ENCODE results near the gene IFRD1. TPM values are rescaled to one million over a fixed set of nuclear protein-coding genes. Genes with fewer than 3 reads are reported as not detected.

The IFRD1 gene
- total RNA-seq, 2 experiments from 2014 or later = 198 to 205 TPM

DNA sequence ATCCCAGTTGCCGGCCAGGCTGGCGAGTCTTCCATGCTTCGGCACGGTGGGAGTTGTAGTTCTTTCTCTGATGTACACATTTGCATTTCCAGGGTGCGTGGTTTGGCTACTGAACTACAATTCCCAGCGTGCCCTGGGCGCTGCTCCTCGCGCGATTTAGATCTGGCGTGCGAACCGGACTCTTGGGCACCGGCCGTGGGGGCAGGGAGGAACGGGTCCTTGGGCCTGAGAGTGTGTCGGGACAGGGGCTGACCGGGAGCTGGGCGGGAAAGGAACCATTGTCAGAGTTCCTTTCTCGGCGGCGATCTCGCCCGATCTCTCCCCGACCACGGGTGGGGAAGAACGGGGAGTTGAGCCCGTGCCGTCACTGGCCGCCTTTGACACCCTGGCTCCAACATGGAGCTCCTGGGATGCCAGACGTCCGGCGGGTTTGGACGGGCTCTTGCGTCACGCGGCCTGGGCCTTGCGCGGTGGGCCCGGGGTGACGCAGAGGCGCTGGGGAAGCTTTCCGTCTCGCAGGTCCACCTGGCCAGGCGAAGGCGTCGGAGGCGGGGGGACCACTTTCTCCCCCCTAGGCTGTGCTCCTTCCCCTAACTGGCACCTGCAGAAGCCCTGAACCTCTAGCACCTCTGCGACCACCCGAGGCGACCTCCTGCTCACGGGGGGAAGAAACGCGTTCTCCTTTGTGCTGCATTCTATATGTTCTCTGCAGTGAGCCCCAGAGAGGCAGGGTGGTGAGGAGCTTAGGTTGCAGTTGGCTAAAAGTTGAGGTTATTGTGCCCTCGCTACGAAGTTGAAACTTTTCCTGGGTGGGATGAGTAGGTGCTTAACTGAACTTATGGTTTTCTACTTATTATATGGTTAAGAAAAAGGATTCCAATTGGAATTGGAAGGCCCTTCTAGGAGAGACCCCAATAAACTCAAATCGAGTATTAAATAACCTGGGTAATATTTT is 824 bp downstream of the IFRD1 start:
- Mint-ChIP-seq H3K27ac (peak overlapping the region; percentile 99), H3K4me1 (ENCODE audit: low read depth) (peaks cover 51% of the 10 kb centered on the region), H3K9me3 (no peaks in the 10 kb centered on the region), H3K4me3 (peak overlapping the region; percentile 100), H3K27me3 (no peaks in the 10 kb centered on the region), H3K36me3 (ENCODE audit: low read depth) (peaks cover 32% of the 10 kb centered on the region)
- TF ChIP-seq CTCF (IDR thresholded peaks at IDR 0.05) = no peak
- DNase-seq (peak; percentile 72 to 95 (median 80)), ATAC-seq (ENCODE audit: poor library complexity) (peak; percentile 77)
- no peaks in the 10 kb centered on the region for H3K9me3 ChIP-seq (ENCODE audit: control insufficient read depth in 1 of 2, insufficient read depth in 1 of 2, low read length in 2 of 2)
- no peaks in the 10 kb centered on the region for H3K27me3 ChIP-seq (ENCODE audit: control insufficient read depth in 1 of 2, insufficient read depth in 2 of 2, low read length in 2 of 2)
- H3K36me3 ChIP-seq (ENCODE audit: insufficient read depth, low read length) = peaks cover 6% of the 10 kb centered on the region
- peaks cover 28% of the 10 kb centered on the region for H3K4me1 ChIP-seq (ENCODE audit: insufficient read depth, low read length)
- peak overlapping the region; percentile 91 for H3K4me3 ChIP-seq (ENCODE audit: low read length)
- POLR2A ChIA-PET = interaction anchor here (0.8 to 3.5 kb wide), 19 partner anchors 8 to 1368 kb away, joined by 3 to 35 read pairs (median 4); partner anchors contain the start of genes DOCK4, IMMP2L, LSMEM1 and ZNF277
- peak overlapping the region; percentile 98 to 100 for H3K27ac ChIP-seq (ENCODE audit: low read depth in 1 of 2, low read length in 2 of 2)
- intact Hi-C loops (cut with DNase I, micrococcal nuclease) = loop anchor here (1.0 to 10.0 kb wide), 8 partner anchors 56 to 889 kb away; partner anchors contain the start of genes DOCK4 (in 2 of the 2), ZNF277 (in 2 of the 2), IMMP2L (in 1 of the 2) and SMIM30 (in 1 of the 2)
- CTCF ChIA-PET = interaction anchor here (1.0 kb wide), 1 partner anchor 21 kb away, joined by 3 read pairs; no protein-coding TSS in a partner anchor

DNA sequence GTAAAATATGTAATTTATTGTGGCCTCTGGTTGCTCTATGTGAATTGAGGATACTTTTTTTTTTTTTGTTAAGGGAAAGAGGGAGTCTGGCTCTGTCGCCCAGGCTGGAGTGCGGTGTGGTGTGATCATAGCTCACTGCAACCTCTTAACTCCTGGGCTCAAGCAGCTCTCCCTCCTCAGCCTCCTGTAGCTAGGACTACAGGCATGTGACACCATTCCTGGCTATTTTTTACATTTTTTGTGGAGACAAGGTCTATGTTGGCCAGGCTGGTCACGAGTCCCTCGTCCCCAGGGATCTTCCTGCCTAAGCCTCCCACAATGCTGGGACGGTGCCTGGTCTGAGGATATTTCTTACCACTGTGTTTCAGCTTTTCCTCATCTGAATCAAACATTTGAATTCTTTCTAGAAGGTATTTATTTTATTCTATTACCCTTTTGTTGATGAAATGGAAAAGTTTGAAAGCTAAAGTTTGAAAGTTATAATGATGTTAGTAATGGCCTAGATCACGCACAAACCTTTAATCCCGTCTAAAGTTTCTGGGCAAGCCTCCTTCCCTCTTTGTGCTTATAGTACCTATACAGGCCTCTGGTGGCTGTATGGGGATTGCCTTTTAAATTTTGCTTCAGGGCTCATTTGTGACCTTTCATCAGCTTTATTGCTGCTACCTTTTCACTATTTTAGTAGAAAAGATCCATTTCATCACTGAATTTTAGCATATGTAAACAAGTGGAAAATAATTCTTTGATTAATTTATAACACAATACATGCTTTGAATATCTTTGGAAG is 2.0 kb downstream of the IFRD1 start:
- H3K27ac Mint-ChIP-seq = peak overlapping the region; percentile 99
- no peak for ATAC-seq (ENCODE audit: poor library complexity)

More for the DNA sequence above, 2.0 kb downstream of the IFRD1 start:
- intact Hi-C loops (cut with DNase I, micrococcal nuclease) = loop anchor here (5.0 to 10.0 kb wide), 6 partner anchors 57 to 890 kb away; partner anchors contain the start of genes IMMP2L (in 1 of the 2), SMIM30 (in 1 of the 2) and TMEM168 (in 1 of the 2)
- ChIA-PET POLR2A (interaction anchor here (0.9 to 3.5 kb wide), 3 partner anchors 9 to 487 kb away, joined by 3 to 27 read pairs (median 20); a partner anchor contains a TSS), CTCF (interaction anchor here (0.7 to 0.8 kb wide), 2 partner anchors 95 to 247 kb away, joined by 3 read pairs; no protein-coding TSS in a partner anchor)
- Histone ChIP-seq H3K4me1 (ENCODE audit: insufficient read depth, low read length) (peaks cover 28% of the 10 kb centered on the region), H3K27me3 (ENCODE audit: control insufficient read depth in 1 of 2, insufficient read depth in 2 of 2, low read length in 2 of 2) (no peaks in the 10 kb centered on the region), H3K4me3 (ENCODE audit: low read length) (peak overlapping the region; percentile 91), H3K9me3 (ENCODE audit: control insufficient read depth in 1 of 2, insufficient read depth in 1 of 2, low read length in 2 of 2) (no peaks in the 10 kb centered on the region), H3K36me3 (ENCODE audit: insufficient read depth, low read length) (peaks cover 18% of the 10 kb centered on the region), H3K27ac (ENCODE audit: low read depth in 1 of 2, low read length in 2 of 2) (no peak overlapping the region)
- H3K9me3 Mint-ChIP-seq = no peaks in the 10 kb centered on the region
- no peaks in the 10 kb centered on the region for H3K27me3 Mint-ChIP-seq
- no peak for DNase-seq
- H3K4me1 Mint-ChIP-seq (ENCODE audit: low read depth) = peaks cover 51% of the 10 kb centered on the region
- H3K4me3 Mint-ChIP-seq = peak overlapping the region; percentile 100
- no peak for TF ChIP-seq CTCF (IDR thresholded peaks at IDR 0.05)
- H3K36me3 Mint-ChIP-seq (ENCODE audit: low read depth) = peaks cover 42% of the 10 kb centered on the region
